Activated CD4-positive, alpha-beta T cell treated with anti-CD3 and anti-CD28 coated beads for 1 hour (primary cell): ENCODE measurements around the gene ULBP3.

ENCODE experiments used
- DNase-seq: peaks from one replicate; pipeline ENCODE4 v3.0.0-alpha.2; 2020

Gene ULBP3

DNA sequence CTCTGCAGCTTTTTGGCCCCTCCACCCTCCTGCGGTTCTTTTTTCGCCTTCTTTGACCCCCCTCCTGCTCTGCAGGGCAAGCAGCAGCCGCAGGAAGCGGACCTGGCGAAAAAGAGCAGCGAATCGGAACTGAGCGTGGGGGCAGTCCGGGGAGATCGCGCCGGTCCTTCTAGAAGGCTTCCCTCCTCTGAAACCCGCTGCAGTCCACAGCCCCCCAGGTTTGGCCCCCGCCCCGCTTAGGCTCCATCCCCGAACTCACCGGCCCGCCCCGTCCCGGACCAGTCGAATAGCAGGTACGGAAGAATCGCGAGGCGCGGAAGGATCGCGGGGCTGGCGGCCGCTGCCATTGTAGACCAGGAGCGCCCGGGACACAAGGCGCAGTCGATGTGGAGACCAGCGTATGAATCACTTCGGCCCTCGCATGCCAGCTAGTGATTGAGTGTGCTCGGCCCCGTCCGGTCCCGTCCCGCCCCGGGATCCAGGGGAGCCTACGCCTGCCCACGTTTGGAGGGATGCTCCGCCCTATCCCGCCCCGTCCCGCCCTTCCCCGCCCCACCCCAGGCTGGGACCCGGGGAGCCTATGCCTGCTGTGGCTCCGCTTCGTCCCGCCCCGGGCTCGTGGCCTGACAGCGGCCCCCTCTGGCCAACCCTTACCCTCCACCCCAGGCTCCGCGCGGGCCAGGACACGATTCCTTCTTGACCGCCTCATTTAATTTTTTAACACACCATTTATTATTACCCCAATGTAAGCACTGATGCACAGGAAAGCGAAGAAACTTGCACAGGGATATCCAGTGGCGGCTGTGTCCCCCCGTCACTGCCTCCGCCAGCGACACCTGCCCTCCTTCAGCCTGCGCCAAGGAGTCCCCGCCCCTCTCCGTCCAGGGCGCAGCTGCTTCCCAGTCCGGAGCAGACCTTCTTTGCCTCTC, at the start of gene ULBP3:
Gene ULBP3 (minus strand): TSS at position 402 of the 929 bp plus-strand sequence. CDS start 55 bp downstream, at position 347.
- DNase-seq = peak; percentile 39

DNA sequence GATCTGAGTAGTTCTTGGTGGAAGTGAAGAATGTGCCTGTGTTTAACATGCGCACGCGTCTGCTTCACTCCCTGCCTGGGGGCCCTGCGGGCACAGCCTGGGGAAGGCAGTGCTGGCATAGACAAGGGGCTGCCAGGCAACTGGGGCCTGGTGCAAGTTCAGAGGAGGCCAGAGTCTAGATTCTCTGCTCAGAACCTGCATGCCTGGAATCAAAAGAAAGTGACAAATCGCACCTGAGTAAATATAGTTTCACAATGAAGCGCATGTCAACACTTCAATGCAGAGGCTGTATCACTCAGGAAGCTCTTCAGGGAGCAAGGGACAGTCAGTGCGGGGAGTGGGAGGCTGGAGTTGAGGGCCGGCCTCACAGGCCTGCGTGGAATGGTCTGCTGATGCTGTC, 49.7 kb upstream of the ULBP3 start:
- no peak for DNase-seq

DNA sequence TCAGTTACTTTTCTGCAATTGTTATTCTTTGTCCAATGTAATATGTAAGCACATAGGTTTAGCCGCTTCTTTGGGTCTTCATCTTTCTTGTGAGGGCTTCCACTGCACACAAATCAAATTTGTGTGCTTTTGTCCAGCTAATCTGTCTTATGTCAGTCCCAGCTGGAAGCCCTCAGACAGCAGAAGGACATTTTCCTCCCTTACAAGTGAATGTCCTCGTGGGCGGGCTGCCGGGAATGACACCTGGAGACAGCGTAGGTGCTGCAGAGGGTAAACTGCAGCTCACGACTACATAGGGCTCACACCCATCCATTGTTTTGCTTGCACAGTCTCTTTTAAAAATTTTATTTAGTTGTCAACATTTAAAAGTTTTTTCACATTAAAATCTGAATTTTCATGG, 49.3 kb upstream of the ULBP3 start:
- no peak for DNase-seq

DNA sequence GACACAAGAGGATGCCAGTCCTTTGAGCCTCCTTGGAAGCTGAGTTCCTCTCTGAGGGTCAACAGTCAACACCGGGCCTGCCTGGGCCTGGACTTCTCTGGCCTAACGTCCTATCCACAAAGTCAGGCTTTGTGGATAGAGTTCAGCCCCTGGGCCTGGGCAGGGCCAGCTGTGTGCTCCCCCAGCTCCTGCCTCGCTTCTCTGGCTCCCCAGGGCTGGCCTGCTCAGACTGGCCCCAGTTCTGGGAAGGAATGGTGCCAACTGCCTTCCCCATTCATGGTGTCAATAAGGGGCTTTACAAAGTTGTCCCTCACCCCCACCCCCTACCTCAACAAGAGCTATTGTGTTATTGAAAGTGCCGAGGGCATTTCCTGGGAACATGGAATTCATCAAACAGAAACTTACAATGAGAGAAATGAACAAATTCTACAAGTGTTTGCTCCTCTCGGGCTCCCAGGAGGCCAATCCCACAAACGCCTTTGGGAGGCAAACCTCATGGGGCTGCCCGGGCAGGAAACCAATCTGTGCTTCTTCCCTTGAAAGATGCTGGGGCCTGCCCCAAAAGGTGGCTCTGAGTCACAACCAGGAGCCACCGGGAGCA, 47.4 kb upstream of the ULBP3 start:
- DNase-seq = no peak

DNA sequence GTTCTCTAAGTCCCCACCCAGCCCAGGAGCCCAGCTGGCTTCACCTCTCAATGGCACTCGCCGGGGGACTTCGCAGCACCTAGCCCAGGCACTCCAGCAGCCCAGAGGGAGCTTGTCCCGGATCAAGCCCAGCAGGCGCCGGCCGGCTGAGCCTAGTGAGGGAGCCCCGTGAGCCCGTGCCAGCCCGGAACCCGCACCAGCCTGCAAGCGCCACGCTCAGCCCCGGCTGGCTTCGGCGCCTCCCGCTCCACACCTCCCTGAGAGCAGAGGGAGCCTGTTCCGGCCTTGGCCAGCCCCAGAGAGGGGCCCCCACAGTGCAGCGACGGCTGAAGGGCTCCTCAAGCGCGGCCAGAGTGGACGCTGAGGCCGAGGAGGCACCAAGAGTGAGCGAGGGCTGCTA, 46.8 kb upstream of the ULBP3 start:
- no peak for DNase-seq

GRCh38 chr6:150112233-150112632, 43.3 kb upstream of the ULBP3 start:
- no peak for DNase-seq

- no peak for DNase-seq
Observed at GRCh38 chr6:150102750-150103270, 33.9 kb upstream of the ULBP3 start.

DNA sequence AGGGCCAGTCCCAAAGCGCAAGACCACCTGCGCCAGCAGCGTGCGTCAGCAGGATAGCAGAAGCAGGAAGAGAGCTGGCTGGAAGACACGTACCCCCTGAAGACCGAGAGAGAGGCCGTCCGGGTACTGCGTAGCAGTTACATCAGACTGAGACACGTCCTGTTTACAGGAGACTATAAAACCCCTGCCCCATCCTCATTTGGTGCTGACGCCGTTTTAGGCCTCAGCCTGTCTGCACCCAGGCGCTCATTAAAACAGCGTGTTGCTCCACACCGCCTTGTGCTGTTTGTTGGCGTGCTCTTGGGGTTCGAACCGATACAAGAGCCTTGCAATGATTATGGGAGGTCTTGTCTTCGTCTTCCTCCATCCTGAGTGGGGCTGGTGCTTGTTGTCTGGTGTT, 31.8 kb upstream of the ULBP3 start:
- DNase-seq = no peak

- no peak for DNase-seq
Observed at GRCh38 chr6:150099953-150100352, 31.0 kb upstream of the ULBP3 start.

GRCh38 chr6:150099546-150099945, 30.6 kb upstream of the ULBP3 start:
- DNase-seq = no peak

DNA sequence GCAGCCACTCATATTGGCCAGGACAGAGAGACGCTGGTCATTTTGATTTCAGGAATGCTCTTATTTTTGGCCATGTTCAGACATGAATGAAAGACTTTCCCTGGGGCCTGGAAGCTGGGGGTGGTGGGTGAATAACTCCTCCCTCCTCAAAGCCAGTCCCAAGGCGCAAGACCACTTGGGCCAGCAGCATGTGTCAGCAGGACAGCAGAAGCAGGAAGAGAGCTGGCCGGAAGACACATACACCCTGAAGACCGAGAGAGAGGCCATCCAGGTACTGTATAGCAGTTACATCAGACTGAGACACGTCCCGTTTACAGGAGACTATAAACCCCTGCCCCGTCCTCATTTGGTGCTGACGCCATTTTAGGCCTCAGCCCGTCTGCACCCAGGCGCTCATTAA, 29.2 kb upstream of the ULBP3 start:
- DNase-seq = no peak

DNA sequence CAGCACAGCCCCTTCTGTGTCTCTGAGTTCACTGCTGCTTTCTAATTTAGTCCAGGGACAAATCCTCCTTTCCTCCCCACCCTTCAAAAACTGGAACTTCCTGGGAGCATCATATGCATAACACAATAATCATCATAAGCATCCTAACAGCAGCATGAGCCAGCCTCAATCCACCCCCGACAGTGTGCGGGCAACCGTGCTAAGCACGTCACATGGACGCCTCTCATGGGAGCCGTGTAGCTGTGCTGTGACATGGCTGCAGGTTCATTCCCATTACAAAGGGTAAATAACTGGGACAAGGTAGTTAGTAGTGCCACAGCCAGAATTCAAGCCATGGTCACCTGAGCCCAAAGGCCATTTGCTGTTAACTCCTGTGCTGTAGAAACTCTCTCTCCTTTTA, 24.5 kb upstream of the ULBP3 start:
- no peak for DNase-seq

DNA sequence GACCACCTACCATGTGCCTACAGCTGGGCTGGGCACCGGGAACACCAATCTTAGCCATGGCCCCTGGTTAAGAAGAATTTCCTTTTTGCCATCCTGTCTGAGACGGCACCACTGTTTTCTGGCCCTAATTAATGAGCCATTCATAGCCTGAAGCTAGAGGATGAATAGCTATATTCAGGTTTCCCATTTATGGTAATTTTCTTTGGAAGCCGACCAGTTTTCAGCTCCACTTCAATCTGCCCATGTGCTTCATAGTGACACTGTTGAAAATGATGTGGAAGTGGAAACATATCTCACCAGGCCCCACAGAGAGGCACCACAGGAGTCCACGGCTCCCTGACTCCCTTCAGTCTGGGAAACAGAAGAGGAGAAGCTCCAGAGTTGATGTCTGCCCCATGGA, 22.6 kb upstream of the ULBP3 start:
- DNase-seq = no peak

GRCh38 chr6:150090328-150090727, 21.4 kb upstream of the ULBP3 start:
- DNase-seq = no peak

GRCh38 chr6:150088481-150089154, 19.7 kb upstream of the ULBP3 start:
- no peak for DNase-seq

GRCh38 chr6:150087336-150087735, 18.4 kb upstream of the ULBP3 start:
- DNase-seq = no peak

GRCh38 chr6:150086026-150086425, 17.1 kb upstream of the ULBP3 start:
- DNase-seq = no peak

- DNase-seq = no peak
Observed at GRCh38 chr6:150084426-150084825, 15.5 kb upstream of the ULBP3 start.

DNA sequence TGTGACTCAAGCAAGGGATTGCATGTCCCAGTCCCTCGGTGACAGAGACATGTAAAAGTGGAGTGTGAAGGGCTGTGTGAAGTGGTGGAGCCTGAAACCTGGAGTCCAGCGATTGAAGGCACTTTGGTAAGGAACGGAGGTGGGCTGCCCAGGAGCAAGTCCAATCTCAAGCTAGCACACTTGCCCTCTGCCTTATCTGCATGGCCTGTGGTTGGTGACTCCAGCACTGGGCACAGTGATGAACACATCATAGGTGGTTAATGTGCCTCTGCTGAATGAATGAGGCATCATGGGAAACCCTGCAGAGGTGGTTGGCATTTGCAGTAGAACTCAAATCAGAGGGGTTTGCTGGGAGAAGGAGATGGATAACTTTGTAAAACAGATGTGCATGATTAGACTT, 14.9 kb upstream of the ULBP3 start:
- DNase-seq = no peak

- no peak for DNase-seq
Observed at GRCh38 chr6:150081702-150082101, 12.8 kb upstream of the ULBP3 start.

GRCh38 chr6:150079604-150080003, 10.7 kb upstream of the ULBP3 start:
- no peak for DNase-seq

DNA sequence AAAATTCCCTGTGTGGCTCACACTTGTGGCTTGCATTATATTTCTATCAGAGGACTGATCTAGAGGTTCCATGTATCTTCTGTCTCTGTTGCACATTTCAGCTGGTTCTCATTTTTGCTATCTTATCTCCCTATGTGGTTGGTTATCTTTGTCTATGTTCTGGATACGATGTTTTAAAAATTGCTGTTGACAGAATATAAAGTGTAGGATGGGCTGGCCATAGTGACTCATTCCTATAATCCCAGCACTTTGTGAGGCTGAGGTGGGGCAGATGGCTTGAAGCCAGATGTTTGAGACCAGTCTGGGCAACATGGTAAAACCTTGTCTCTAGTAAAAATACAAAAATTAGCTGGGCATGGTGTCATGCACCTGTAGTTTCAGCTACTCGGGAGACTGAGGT, 9.9 kb upstream of the ULBP3 start:
- no peak for DNase-seq

DNA sequence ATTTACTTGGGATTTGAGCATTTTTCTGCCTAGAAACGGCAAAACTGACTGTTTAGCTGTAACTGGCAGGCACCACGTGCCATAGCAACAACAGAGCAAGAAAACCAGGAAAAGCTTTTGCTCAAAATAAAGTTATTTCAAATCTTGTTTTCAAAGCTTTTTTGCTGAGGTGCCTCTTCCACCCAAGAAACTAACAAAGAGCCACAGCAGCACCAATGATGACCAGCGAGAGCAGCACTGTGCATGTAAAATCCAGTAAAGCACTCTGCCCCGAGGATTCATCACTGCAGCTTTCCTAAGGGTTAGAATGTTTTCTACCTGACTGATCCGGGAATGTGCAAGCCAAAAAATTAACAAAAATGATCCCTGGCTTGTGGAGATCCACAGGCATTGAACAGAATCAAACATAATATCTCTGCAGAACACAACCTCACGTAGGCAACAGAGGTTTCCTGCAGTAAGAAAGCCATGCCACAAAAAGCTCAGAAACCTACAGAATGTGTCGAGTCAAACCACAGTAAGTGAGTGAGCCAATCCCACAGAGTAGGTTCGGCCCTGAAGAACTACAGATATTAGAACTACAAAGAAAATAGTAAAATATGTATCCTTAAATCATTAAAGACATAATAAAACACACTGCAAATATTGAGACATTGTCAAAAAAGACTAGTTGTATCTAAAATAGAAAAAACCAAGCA, 7.4 kb upstream of the ULBP3 start:
- DNase-seq = no peak
